Measurements from ENCODE around the gene PGAM5.

The PGAM5 gene

GRCh38 chr12:132747395-132747794 is 36.8 kb downstream of the PGAM5 start:
- TF ChIP-seq, protein P1, sequence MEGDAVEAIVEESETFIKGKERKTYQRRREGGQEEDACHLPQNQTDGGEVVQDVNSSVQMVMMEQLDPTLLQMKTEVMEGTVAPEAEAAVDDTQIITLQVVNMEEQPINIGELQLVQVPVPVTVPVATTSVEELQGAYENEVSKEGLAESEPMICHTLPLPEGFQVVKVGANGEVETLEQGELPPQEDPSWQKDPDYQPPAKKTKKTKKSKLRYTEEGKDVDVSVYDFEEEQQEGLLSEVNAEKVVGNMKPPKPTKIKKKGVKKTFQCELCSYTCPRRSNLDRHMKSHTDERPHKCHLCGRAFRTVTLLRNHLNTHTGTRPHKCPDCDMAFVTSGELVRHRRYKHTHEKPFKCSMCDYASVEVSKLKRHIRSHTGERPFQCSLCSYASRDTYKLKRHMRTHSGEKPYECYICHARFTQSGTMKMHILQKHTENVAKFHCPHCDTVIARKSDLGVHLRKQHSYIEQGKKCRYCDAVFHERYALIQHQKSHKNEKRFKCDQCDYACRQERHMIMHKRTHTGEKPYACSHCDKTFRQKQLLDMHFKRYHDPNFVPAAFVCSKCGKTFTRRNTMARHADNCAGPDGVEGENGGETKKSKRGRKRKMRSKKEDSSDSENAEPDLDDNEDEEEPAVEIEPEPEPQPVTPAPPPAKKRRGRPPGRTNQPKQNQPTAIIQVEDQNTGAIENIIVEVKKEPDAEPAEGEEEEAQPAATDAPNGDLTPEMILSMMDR (IDR thresholded peaks at IDR 0.05) = no peak

DNA sequence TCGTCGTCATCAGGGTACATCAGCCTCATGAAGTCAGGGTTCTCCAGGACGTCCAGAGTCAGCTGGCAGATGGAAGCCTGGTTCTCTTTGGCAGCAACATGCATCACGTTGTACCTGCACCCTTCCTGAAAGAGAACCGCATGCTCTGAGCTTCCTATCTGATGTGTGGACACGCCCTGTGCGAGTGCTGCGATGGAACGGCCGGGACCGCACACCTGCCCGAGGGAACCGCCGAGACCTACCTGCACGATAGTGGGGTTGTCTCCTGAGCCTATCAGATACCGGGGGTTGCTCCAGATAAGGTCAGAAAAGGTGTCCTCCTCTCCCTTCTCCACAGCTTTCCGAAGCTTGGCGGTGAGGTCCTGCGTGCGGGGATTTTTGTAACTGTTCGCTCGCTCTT is 37.3 kb downstream of the PGAM5 start:
- TF ChIP-seq, protein P1 (IDR thresholded peaks at IDR 0.05) = no peak

GRCh38 chr12:132748319-132748718 is 37.7 kb downstream of the PGAM5 start:
- TF ChIP-seq, protein P1 (IDR thresholded peaks at IDR 0.05) = no peak

DNA sequence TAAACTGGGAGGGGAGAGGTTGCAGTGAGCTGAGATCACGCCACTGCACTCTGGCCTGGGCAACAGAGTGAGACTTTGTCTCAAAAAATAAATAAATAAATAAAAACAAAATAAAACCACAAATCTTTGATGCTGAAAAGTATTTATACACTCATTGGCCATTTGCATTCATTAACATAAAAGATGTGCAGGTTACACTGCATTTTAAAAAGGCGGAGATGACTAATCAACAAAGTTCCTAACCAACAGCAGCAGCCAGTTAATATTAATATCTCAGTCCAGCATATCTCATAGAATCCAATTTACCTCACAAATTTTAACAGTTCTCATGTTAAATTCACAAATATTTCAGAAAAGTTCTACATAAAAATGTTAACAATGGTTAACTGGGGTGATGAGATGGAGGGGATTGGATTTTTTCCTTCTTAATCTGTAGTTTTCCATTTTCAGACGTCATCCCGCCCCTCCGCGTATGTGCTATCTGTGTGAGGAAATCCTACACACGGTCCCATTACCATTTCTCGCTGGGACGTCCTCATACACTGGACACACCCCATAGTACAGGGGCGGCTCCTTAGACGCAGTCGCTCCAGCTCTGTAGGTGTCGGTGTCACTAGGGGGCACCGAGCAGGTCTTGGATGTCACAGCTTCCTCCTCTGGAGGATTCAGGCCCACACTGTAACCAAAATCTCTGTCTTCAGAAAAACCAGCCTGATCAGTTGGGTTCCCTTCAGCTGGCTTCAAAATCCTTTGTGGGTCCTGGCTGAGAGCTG is 43.7 kb downstream of the PGAM5 start:
- TF ChIP-seq, protein P1 (IDR thresholded peaks at IDR 0.05) = no peak

GRCh38 chr12:132759359-132759758 is 48.7 kb downstream of the PGAM5 start:
- TF ChIP-seq, protein P1 (IDR thresholded peaks at IDR 0.05) = no peak

DNA sequence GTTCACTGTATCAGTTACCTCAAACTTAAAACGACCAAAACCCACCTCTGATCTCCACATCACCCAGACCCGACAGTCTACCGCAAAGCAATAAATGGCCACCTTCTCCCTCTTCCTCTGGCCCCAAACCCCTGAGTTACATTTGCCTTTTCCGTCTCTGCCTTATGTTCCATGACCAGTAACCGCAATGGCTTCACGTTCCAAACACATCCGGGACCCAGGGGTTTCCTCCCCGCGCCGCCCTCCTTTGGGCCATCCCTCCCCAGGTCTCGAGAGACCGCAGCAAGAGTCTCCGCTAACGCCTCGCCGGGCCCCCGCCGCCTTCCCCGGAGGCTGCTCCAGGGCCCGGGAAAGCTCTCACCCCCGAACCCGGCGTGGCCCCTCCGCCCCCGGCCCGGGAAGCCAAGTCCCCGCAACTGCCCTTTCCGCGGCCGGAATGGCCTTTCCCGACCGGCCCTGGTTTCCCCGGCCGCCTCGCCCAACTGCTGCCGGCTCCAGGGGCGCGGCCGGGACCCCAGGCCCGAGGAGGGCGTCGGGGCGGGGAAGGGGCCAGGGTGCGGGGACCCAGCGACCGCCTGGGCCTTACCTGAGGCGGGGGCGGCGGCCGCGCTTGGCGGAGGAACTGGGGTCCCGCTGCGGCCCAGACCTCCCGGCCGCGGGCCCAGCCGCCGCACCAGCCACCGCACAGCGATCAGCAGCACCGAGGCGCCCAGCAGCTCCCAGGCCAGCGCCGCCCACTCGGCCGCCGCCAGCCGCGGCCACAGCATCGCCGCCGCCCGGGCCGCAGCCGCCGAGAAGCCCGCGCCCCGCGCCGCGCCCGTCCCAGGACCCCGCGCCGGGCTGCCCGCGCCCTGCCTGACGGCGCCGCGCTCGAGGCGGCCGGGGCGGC is 50.6 kb downstream of the PGAM5 start, which contains the start of gene ANKLE2:
Gene ANKLE2 (minus strand): TSS at position 801 of the 889 bp plus-strand sequence. CDS start 34 bp downstream, at position 767.
- TF ChIP-seq, protein P1 (IDR thresholded peaks at IDR 0.05) = no peak

GRCh38 chr12:132761921-132762583 is 51.4 kb downstream of the PGAM5 start:
- TF ChIP-seq, protein P1 (IDR thresholded peaks at IDR 0.05) = no peak; the same call in 1 of the 2 replicates
